HL-60 (cell line): Measurements from ENCODE around the gene SSBP4.

Source experiments
- DNase-seq, 2 experiments: peaks; one replicate each; pipeline ENCODE4 v3.0.0-alpha.2; 2010 to 2020; ENCODE audit warnings: low read depth in 1 of 2, low spot score in 1 of 2
- H3K27ac ChIP-seq: fragments of 250-450 bp; sonication (Bioruptor Pico); replicated peaks from 2 replicates; pipeline ENCODE4 v1.5.1; 2020; ENCODE audit warnings: mild to moderate bottlenecking, moderate library complexity
- H3K27me3 ChIP-seq: fragments of 250-450 bp; sonication (Bioruptor Pico); 2 replicates; pipeline ENCODE4 v1.5.1; 2021; ENCODE audit warnings: mild to moderate bottlenecking, moderate library complexity; ENCODE audit not compliant: insufficient read depth, poor library complexity, severe bottlenecking
- H3K4me3 ChIP-seq: replicated peaks from 2 replicates; pipeline ENCODE4 v1.5.1; 2011; ENCODE audit warnings: mild to moderate bottlenecking, control low read depth, low read length; ENCODE audit not compliant: insufficient read depth
- CTCF ChIP-seq: IDR thresholded peaks from one replicate; pipeline ENCODE4 v1.5.1; 2011; ENCODE audit warnings: low read length, control low read depth, inconsistent platforms; ENCODE audit not compliant: insufficient read depth
- GABPA ChIP-seq: IDR thresholded peaks from 2 replicates; pipeline ENCODE4 v1.6.1; 2012; ENCODE audit warnings: low read depth
- POLR2AphosphoS5 ChIP-seq: IDR thresholded peaks from 2 replicates; pipeline ENCODE4 v1.6.1; 2012; ENCODE audit warnings: low read depth
- REST ChIP-seq: IDR thresholded peaks from 2 replicates; pipeline ENCODE4 v1.6.1; 2012; ENCODE audit warnings: low read depth; ENCODE audit not compliant: insufficient replicate concordance
- SPI1 ChIP-seq: IDR thresholded peaks from 2 replicates; pipeline ENCODE4 v1.6.1; 2012; ENCODE audit warnings: low read depth, mild to moderate bottlenecking, borderline replicate concordance

SSBP4 gene

DNA sequence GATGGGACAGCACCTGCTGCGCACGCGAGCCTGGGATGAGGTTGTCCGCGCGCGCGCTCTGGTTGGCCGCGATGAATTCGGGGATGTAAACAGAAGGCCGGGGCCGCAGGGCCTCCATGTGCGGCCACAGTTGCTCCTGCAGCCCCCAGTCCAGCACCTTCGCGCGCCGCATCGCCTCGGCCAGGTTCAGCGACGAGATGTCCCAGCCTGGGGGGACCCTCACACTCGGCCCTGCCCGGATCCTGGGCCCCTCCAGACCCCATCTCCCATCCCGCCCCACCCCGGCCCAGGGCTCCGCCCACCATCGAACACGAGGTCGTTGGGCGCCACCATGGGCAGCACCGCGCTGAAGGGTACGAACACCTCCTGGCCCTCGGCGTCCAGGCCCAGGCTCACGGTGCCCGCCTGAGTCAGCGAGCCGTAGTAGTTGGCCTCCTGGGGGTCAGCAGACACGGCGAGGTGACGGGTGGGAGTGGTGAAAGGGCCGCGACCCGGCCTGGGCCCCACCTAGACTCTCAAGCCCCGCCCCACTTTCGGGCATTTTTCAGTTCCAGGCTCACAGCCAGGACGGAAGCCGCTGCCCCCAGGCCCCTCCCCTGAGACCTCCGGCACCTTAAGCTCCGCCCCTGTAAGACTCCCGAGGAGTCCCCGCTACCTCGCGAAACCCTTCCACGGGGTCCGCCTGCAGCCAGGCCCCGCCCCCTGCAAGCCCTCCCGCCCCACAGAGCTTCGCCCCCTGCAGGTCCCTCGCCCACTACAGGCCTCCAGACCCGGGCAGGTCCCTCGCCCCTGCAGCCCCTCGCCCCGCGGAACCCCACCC, 17.7 kb downstream of the SSBP4 start:
- peaks cover 4% of the 10 kb centered on the region for H3K27me3 ChIP-seq
- TF ChIP-seq GABPA (no peak), SPI1 (no peak), POLR2AphosphoS5 (no peak), CTCF (no peak), REST (no peak)
- DNase-seq, result peak in 1 of 2 experiments; percentile 47
- H3K27ac ChIP-seq, result no peak overlapping the region
- H3K4me3 ChIP-seq, result peak overlapping the region; percentile 36

DNA sequence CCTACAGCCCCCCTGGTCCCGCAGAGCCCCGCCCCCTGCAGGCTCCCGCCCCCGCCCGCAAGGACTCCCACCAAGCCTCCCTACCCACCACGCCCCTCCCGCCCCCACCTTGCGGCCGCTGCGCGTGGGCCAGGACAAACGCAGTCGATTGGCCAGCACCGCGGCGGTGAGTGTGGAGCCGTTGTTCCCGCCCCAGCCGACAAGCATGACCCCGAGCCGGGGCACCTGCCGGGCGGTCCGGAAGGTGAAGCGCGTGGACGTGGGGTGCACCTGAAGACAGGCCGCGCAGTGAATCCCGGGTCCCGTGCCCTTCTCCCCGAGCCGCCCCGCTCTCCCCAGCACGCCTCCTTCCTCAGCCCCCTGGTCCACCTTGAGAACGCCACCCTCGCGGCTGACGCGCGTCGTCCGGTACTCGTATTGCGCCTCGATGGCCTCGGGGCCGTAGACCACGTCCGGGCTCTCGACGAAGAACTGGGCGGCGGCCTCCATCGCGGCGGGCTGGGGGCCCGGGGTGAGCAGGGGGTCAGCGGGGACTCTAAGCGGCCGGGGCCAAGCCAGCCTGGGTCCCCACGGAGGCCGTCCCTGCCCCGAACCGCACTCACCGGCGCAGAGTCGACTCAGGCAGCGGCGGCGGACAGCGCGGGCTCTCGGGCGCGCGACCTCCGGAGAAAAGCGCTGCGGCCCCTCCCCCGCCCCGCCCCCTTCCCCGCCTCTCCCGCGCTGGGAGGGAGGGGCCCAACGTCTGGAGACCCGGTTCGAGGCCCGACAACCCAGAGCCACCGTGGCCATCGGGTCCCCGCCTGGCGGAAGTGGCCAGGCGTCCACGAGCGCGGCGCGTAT, 18.5 kb downstream of the SSBP4 start, which contains the start of gene ISYNA1:
TSS of gene ISYNA1 (minus strand) at position 643 of the 840 bp plus-strand sequence. CDS start at position 489, 154 bp downstream.
- no peak within 1 kb of the TSS for H3K27ac ChIP-seq
- peaks cover 4% of the 10 kb centered on the region for H3K27me3 ChIP-seq
- H3K4me3 ChIP-seq, result peak within 1 kb of the TSS; percentile 36
- TF ChIP-seq REST (no peak), CTCF (no peak), GABPA (no peak), SPI1 (no peak), POLR2AphosphoS5 (no peak)
- DNase-seq, result no peak

DNA sequence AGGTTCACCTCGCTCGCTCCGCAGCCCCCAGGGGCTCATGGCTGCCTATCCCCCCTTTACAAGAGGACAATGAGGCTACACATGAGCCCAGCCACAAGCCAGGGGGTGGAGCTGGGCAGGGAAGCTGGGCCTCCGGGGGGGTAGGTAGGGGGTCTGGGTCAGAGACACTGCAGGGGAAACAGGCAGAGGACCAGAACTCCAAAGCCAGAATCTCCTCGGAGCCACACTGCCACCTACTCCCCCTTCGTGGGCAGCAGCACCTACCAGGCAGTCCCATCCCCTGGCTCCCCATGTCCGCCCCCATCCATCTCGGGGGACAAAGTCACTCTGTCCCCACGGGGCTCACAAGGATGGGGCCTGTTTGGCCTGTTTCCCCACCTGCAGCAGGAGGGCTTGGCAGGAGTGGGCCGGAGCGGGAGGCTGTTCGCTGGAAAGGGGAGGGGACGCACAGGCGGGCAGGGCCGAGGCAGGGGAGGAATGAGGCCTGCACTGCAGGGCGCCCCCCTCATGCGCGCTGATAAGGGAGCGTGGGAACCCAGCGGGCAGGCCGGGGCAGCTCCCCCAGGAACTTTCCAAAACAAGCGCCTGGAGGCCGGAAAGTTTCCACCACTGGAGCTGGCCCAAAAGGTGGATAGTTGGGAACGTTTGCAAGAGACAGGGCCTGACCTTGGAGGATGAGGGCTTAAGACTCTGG, 19.3 kb downstream of the SSBP4 start:
- no peak for DNase-seq
- peaks cover 4% of the 10 kb centered on the region for H3K27me3 ChIP-seq
- no peak overlapping the region for H3K27ac ChIP-seq
- TF ChIP-seq GABPA, result no peak
- no peak for TF ChIP-seq SPI1
- no peak for TF ChIP-seq POLR2AphosphoS5
- TF ChIP-seq CTCF, result no peak
- TF ChIP-seq REST, result no peak
- no peak overlapping the region for H3K4me3 ChIP-seq
